ENCODE data around the gene CCL14.

The CCL14 gene

DNA sequence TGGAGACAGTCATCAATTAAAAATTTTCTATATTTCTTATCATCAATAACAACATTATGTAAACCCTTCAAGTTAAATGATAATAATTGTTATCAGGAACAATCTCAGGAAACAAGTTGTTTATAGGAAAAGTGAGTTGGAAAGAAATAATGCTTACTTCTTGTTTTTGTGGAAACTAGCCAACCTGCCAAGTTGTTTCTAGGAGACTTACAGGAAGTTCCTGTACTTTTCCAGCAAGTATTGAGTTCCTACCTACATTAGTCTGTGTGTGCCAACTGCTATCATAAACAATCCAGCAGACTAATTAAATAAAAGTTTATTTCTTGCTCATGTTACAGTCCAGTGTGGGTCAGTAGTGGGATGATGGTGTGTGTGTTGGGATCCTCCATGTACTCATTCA, 1.6 kb upstream of the CCL14 start:
- ATAC-seq (no peak), DNase-seq (no peak)

DNA sequence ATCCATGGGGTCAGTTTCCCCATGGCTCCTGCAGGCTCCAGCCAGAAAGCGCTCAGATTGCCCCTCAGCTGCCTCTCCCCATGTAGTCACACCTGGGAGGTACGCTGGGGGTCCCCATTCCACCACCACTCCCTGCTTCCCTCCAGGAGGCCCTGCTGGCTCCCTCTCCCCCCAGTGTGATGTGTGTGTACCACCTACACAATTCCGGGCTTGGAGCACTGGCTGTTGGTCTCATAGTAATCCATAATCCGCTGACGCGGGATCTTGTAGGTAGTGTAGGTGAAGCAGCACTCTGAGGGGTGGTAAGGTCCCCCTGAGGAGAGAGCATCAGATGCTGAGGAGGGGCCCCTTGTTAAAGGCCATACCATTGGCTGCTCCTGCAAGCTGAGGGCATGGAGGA, 2.4 kb downstream of the CCL14 start:
- ATAC-seq, result no peak
- no peak for DNase-seq

DNA sequence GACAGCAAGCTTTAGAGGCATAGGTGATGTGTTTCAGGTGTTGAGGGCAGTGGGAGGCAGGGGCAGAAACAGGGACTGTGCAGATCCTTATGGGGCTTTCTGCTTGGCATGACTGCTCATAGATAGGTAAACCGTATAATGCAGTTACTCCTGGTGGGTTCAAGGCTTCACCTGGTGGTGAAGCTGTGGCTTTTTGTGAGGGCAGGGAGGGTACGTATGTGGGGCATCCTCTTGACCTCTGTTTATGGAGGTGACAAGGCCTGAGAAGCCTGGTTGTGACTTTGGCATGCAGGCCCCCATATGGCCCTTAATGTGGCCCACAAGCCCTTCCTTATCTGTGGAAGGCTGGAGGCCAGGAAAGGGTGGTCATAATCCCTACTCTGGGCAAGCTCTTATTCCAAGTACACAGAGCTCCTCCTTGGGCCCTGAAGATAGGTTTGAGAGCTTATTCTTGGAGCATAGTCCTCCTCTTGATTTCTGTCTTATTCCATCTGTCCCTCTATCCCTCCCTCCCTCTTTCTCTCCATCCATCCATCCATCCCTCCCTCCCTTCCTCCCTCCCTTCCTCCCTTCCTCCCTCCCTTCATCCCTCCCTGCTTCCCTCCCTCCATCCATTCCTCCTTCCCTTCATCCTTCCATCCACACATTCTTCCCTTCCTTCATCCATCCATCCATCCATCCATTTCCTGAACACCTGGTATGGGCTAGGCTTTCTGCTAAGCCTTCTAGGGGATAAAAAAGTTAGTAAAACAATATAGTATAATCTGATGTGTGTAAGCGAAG, 3.9 kb downstream of the CCL14 start:
- no peak for ATAC-seq

DNA sequence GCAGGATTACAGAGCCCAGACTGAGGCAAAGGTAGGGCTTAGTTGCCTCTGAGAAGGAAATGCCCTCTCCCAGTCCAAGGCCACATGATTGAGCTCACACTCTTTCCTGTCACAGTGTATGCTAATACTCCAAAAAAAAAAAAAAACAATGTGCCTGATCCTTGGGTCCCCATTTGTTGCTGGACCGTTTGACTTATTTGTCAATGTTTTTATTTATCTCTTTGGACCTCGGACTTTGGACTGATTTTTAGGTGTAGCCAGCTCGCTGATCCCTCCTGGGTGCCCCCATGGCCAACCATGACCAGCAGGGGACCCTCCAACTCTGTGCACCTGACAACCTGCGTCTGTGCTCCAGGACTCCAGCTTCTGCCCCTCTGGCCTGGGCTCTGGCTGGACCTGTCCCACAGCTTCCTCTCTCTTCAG, 4.6 kb downstream of the CCL14 start:
- DNase-seq (peak; percentile 33), ATAC-seq (no peak)

More for the DNA sequence above, 3.9 kb downstream of the CCL14 start:
- no peak for DNase-seq

DNA sequence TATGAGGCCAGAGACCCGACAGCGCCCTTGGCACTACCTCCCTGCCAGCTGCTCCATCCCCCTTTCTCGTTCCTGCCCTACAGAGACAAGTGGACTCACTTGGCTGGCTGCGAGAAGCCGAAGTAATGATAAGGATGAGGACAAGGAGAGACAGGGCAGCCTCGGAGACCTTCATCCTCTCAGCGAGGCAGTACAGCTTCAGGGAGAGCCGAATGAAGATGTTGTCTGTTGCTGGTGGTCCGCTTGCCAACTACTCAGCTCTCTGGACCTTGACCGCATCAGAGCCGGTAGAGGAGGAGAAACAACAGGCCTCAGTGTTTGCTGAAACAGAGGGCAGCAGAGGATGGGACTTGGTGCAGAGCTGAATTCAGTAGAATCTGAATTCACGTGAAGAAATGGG, 5.3 kb downstream of the CCL14 start, which contains the start of gene CCL16:
Gene CCL16, minus strand, starts transcription at position 252 of the 400 bp plus-strand sequence. Its CDS starts 77 bp downstream, at position 175.
- DNase-seq (no peak), ATAC-seq (no peak)

DNA sequence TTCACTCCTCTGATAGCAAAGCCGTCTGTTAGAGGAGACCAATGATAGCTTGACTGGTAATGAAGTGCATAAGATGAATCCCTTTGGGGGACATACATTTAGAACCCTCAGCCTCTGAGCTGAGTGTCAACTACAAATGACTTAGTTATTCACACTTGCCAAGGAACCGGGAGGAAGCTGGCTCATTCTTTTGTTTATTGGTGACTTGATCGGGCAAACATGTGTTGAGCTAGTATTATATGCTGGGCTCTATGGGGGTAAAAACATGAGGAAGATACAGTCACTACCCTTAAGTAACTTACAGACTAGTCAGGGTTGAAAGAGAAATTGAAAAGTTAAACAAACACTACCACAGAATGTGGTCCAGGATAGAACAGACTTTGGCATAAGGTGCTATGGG, 8.2 kb downstream of the CCL14 start:
- no peak for DNase-seq
- ATAC-seq, result no peak

DNA sequence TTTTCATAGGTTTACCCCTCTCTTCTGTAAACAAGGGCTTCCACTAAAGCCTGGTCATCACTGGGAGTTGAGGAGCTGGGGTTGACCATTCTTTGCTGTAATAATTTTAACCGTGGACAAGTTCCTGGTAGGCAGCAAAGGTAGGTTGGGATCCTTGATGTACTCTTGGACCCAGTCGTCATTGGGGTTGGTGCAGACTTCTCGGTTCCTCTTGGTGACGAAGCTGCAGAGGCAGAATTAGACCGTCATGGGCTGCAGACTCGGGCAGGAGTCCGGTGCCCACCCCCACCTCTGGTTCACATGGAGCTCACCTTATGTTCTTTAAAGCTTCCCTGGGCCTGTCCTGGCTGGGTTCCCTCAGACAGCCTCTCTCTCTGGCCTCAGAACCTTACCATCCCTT, 9.0 kb downstream of the CCL14 start:
- ATAC-seq, result no peak
- DNase-seq, result no peak

DNA sequence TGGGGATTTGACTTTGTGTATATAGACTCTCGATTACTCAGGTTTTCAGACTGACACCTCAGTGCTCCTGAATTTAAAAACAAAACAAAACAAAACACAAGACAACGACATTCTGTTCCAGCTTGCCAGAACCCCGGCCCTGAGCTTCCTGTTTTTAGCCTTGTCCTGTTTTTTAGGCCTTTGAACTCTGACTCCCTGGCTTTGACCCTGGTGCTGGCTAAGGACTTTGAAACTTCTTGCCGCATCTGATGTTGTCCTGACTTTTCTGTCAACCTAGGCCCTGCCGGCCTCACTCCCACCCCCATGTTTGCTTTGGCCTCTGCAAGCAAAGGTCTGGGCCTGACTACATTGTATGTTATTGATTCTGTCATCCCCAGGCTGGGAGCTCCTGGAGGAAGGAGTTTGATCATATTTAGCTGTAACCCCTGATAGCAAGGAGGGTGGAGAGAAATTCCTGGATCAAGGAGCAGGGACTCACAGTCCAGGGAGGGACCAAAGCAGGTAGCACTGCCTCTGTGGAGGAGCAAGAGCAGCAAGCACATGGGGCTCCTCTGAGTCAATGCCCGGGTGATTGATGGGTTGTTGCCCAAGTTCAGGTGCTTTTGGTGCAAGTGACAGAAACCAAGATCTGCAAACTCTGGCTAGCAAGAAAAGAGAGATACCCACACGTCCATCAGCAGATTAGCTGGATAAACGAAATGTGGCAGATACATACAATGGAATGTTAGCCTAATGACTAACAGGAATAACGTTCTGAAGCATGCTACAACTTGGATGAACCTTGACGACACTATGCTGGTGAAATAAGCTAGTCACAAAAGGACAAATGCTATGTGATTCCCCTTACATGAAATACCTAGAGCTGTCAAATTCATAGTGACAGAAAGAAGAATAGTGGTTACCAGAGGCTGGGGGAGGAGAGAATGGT, 12.9 kb downstream of the CCL14 start:
- DNase-seq (no peak), ATAC-seq (no peak)

DNA sequence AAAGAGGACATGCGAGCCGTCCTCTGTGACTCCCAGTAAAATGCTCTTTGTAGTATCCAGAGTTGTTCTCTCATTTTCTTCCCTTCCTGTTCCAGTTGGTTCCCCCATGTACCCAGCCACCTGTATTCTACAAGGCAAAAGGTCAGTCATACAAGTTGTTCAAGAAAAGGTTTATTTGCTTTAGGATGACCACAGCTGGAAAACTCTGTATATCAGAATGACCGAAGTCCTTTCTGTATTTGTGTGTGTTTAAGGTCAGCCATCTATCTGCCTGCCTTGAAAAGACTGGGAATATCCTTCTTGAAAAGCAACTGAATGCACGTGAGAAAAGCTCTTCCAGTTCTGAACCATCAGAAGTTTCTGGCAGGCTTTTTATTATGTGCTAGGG, 13.6 kb downstream of the CCL14 start:
- no peak for ATAC-seq
- no peak for DNase-seq

DNA sequence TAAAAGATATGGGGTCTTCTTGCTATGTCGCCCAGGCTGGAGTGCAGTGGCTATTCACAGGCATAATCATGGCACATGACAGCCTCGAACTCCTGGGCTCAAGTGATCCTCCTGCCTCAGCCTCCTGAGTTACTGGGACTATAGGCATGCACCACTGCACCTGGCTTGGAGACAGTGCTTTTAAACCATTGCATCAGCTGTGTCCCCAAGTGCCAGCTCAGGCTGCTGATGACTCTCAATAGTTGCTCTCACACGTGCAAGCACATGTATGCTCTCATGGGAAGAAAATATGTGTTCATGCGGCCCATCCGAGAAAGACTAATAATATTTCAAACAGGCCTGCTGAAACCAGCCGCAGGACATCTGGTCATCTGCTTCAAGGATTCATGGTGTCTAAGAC, 14.0 kb downstream of the CCL14 start:
- ATAC-seq (no peak), DNase-seq (no peak)

DNA sequence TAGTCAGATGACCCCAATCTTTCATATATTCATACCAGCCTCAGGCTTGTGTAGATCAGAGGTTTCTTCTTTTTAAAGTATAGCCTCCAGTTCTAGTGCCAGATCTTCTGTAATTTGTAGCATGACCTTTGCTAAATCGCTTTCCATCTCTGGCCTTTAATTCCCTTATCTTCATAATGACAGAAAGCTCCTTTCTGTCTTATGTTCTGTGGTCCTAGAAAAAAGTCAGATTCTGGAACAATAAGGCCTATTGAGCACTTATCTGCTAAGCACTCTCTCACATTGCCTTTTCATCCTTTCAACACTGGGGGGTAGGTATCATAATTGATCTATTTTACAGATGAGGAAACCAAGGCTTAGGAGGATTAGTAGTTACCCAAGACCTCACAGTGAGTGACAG, 14.5 kb downstream of the CCL14 start:
- ATAC-seq (no peak), DNase-seq (no peak)

DNA sequence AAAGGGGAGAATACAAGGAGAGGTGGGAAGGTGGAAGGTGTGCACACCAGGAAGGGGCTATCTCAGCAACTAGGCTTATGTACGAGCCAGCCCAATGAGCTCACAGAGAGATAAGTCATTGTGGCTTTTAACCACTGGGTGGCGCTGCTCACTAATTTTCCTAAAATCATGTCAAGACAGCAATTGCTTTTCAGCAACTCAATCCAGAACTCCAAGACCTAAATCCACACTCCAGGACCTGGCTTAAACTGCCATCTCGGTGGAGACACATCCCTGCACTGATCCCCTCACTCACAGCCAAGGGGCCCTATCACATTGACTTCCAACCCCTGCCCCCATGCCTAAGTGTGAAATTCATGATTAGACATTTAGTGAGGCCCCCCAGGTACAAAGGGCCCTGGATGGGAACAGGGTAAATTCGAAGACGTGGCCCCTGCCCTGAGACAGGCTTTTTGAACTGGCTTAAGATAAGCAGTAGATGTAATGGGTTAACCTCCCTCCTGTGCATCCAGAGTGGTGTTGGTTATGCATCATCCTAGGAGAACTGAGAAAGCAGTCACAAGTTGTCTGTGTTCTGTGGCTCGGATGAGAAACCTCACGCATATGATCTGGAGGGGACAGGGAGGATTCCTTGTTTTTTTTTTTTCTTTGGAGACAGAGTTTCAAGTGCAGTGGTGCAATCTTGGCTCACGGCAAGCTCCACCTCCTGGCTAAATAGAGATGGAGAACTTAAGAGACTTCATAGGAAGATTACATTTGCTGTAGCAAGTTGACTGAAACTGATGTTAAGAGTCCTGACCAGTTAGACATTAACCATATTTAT, 16.8 kb downstream of the CCL14 start:
- ATAC-seq (no peak), DNase-seq (peak; percentile 79)

DNA sequence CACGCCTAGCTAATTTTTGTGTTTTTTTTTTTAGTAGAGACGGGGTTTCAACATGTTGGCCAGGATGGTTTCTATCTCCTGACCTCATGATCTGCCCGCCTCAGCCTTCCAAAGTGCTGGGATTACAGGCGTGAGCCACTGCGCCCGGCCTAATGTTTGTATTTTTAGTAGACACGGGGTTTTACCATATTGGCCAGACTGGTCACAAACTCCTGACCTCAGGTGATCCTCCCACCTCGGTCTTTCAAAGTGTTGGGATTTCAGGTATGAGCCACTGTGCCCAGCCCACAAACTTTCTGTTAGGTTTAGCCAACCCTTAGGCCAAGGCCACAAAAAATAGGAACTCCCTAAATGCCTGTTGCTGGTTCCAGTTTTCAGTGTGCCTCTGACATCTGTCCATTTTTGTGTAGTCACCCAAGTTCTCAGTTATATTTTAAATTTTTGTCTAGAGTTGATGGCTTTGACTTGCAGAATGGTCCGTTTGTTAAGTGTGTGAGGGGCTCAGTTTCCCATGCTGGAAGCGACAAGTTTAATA, 17.9 kb downstream of the CCL14 start:
- DNase-seq (no peak), ATAC-seq (no peak)

DNA sequence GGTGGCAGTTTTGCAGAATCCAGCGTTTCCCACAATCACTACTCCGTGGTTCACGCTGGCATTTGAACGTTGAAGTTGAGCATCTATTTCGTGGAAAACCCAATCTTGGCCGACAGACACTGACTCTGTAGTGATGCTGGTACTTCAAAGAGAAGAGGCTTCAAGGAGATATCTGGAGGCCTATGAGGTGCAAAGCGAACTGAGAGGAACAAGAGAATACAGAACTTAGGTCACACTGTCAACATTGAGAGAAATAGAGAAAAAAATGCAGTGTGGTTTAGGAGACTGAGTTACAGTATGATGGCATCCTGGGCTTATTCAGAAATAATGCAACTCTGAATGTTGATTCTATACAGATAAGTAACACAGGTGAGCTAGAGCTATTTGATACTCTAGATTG, 21.3 kb downstream of the CCL14 start:
- ATAC-seq, result no peak
- no peak for DNase-seq

DNA sequence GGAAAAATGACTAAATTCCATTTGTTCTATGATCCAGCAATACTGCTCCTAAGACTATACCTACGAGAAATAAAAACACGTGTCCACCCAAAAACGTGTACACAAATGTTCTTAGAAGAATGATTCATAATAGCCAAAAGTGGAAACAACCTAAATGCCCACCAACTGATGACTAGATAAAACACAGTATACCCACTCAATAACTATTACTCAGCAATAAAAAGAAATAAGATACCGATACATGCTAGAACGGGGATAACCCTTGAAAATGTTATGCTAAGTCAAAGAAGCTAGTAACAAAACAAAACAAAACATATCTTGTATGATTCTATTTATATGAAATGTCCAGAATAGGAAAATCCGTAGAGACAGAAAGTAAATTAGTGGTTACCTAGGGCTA, 22.9 kb downstream of the CCL14 start:
- no peak for DNase-seq
- ATAC-seq, result no peak

DNA sequence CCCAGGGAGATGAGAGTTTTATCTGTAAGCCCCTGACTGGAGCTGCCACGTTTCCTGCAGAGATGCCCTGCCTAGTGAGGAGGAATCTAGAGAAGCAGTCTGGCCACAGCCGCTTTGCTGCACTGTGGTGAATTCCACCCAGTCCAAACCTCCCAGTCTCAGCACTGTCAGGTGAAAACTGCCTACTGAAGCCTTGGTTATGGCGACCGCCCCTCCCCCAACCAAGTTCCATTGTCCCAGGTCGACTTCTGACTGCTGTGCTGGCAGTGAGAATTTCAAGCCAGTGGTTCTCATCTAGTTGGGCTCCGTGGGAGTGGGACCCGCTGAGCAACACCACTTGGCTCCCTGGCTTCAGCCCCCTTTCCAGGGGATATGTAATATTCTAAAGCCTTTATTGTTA, 32.8 kb downstream of the CCL14 start:
- ATAC-seq (no peak), DNase-seq (no peak)

DNA sequence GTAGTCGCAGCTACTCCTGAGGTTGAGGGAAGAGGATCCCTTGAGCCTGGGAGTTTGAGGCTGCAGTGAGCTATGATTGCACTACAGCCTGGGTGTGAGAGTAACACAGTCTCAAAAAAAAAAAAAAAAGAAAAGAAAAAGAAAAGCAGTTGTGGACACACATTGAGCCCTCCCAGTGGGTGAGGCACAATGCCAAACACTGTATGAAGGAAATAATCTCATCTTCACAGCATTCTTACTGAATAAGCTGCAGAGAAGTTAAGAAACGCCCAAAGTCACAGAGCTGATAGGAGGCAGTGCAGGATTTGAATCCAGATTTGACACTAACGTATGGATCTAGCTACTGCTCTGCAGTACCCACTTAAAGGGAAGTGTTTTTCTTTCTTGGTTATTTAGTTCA, 37.1 kb downstream of the CCL14 start:
- ATAC-seq (no peak), DNase-seq (no peak)

DNA sequence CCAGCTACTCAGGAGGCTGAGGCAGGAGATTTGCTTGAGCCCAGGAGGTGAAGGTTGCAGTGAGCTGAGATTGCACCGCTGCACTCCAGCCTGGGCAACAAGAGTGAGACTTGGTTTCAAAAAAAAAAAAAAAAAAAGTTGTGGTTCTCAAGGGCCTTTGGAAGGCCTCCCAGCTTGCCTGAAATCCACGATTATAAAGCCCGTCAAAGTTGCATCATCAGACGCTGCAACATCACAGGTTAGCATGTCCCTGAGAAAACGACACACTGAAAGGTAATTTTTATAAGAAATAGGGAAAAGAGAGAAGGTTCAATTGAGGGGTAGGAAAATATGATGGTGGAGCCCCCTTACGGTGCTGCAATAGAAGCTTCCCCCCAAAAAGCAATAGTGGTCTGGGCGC, 38.4 kb downstream of the CCL14 start:
- ATAC-seq, result no peak
- no peak for DNase-seq

DNA sequence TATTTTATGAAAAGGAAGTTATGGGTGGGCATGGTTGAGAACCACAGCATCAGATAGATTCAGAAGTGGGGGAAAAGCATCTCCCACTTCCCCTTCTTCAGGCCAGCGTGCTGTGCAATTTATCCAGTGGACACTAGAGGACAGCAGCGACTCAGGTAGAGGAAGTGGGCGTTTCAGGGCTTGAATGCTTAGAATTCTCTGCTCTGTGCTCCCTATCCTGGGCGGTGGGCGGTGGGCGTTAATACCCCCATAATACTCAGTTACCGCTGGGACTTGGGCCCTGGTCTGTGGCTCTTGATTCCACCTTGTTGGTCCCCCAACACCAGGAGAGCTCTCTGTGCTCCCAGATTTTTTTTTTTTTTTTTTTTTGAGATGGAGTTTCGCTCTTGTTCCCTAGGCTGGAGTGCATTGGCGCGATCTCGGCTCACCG, 39.4 kb downstream of the CCL14 start:
- DNase-seq (peak; percentile 61), ATAC-seq (peak; percentile 83)

DNA sequence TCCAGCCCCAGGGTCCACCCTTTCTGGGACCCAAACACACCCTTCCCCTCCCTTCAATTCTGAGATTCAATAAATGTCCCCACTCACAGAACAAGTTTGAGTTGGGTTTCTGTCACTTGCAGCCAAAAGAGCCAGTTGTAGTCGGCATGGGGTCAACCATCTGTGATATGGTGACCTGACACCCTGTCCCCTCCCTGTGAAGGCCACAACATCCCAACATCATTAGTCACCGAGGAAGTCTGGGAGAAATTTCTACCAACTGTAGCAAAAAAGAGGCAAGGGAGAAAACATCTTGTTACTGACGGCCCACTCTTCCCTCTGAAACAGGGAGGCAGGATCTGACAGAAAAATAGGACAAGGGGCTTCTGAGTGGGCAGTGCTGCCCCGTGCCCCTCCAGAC, 42.4 kb downstream of the CCL14 start:
- no peak for DNase-seq
- no peak for ATAC-seq

DNA sequence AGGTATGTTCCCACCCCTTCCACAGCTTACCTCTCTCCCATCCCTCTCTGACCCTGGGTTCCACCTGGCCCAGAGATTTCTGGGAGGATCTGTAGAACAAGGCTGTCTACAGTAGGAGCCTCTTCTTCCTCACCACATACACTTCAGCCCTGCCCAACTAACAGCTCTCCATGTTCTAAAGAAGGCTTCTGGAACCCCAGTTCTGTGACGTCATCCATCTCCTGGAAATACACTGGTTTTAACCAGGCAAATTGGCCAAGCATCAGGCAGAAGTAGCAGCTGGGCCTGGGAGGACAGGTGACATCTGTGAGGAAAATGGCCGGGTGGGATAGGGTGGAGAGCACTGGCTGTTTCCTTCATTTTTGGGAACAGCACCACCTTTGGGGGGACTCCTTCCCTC, 43.0 kb downstream of the CCL14 start, which contains the start of gene LYZL6:
Gene LYZL6, minus strand, starts transcription at position 177 of the 400 bp plus-strand sequence. CDS start 4,357 bp downstream, outside the sequence.
- DNase-seq (no peak), ATAC-seq (no peak)

DNA sequence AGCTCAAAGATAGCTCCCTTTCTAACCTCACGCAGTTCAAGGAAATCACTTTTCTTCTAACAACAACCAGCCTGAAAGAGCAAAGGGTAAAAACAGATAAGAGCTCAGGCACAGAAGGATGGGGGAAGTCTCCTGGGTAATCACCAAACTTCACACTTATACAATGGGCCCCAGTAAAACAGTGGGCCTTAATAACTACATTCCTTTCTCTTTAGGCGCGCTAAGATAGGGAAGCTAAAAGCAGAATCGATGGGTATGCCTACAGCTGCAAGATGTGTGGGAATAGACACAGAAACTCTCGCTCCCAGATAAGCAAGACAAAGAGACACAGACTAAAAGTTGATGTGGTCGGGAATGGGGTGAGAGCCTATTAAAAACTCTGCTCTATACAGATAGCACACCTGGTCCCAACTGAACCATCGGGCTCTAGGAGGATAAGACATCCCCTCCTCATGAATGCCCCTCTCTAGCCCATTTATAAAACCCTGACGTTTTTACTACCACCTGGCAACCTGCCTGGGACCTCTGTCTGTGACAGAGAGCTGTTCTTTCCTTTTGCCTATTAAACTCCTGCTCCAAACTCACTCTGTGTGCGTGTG, 43.8 kb downstream of the CCL14 start:
- ATAC-seq (no peak), DNase-seq (no peak)
